H9 (cell line): ENCODE data around the gene PALM3. TPM values are rescaled to one million over a fixed set of nuclear protein-coding genes. Genes with fewer than 3 reads are reported as not detected.

ENCODE experiments used
- DNase-seq: peaks from one replicate; pipeline ENCODE4 v3.0.0-alpha.2; 2017
- H2AFZ ChIP-seq: one replicate; pipeline ENCODE4 v1.6.1; 2013; ENCODE audit warnings: mild to moderate bottlenecking, low read length, control low read depth, moderate library complexity
- H2AK5ac ChIP-seq: 2 replicates; pipeline ENCODE4 v1.6.1; 2013; ENCODE audit warnings: low read length, control low read depth, mixed read lengths; ENCODE audit not compliant: insufficient read length
- H2BK120ac ChIP-seq: one replicate; pipeline ENCODE4 v1.6.1; 2013; ENCODE audit warnings: low read depth, mild to moderate bottlenecking, low read length, control low read depth, inconsistent platforms; ENCODE audit not compliant: poor library complexity, severe bottlenecking
- H2BK12ac ChIP-seq: 2 replicates; pipeline ENCODE4 v1.6.1; 2013; ENCODE audit warnings: low read length, control low read depth, mixed read lengths, low read depth; ENCODE audit not compliant: insufficient read length
- H2BK15ac ChIP-seq: 2 replicates; pipeline ENCODE4 v1.6.1; 2013; ENCODE audit warnings: low read depth, low read length, control low read depth
- H2BK20ac ChIP-seq: one replicate; pipeline ENCODE4 v1.6.1; 2013; ENCODE audit warnings: low read depth, mild to moderate bottlenecking, low read length, control low read depth, inconsistent platforms; ENCODE audit not compliant: poor library complexity, severe bottlenecking
- H2BK5ac ChIP-seq: 2 replicates; pipeline ENCODE4 v1.6.1; 2013; ENCODE audit warnings: low read length, control low read depth, mixed read lengths; ENCODE audit not compliant: insufficient read length
- H3K14ac ChIP-seq: 2 replicates; pipeline ENCODE4 v1.6.1; 2013; ENCODE audit warnings: low read length, control low read depth; ENCODE audit not compliant: insufficient read depth
- H3K18ac ChIP-seq: 2 replicates; pipeline ENCODE4 v1.6.1; 2013; ENCODE audit warnings: low read depth, mild to moderate bottlenecking, mixed read lengths, low read length, control low read depth; ENCODE audit not compliant: insufficient read length
- H3K23ac ChIP-seq: 2 replicates; pipeline ENCODE4 v1.6.1; 2013; ENCODE audit warnings: low read length, control low read depth, mixed read lengths, low read depth; ENCODE audit not compliant: insufficient read length
- H3K23me2 ChIP-seq: 2 replicates; pipeline ENCODE4 v1.6.1; 2013; ENCODE audit warnings: low read depth, mild to moderate bottlenecking, mixed read lengths, low read length, control low read depth; ENCODE audit not compliant: insufficient read length, poor library complexity, severe bottlenecking
- H3K27ac ChIP-seq: 2 replicates; pipeline ENCODE4 v1.5.1; 2013; ENCODE audit warnings: low read length, control low read depth, mixed read lengths, low read depth; ENCODE audit not compliant: insufficient read length
- H3K27me3 ChIP-seq: 2 replicates; pipeline ENCODE4 v1.6.1; 2013; ENCODE audit warnings: low read length, control low read depth, inconsistent platforms; ENCODE audit not compliant: insufficient read depth
- H3K4ac ChIP-seq: 2 replicates; pipeline ENCODE4 v1.6.1; 2013; ENCODE audit warnings: low read depth, mild to moderate bottlenecking, control low read depth, inconsistent platforms, low read length, moderate library complexity
- H3K4me1 ChIP-seq: 2 replicates; pipeline ENCODE4 v1.6.1; 2013; ENCODE audit warnings: low read length, control low read depth, inconsistent platforms; ENCODE audit not compliant: insufficient read depth
- H3K4me2 ChIP-seq: 2 replicates; pipeline ENCODE4 v1.6.1; 2013; ENCODE audit warnings: low read length, control low read depth, mixed read lengths; ENCODE audit not compliant: insufficient read length, insufficient read depth
- H3K56ac ChIP-seq: 2 replicates; pipeline ENCODE4 v1.6.1; 2013; ENCODE audit warnings: low read depth, mild to moderate bottlenecking, mixed read lengths, low read length, control low read depth; ENCODE audit not compliant: insufficient read length
- H3K79me1 ChIP-seq: 2 replicates; pipeline ENCODE4 v1.6.1; 2013; ENCODE audit warnings: low read depth, mild to moderate bottlenecking, moderate library complexity, low read length, control low read depth, inconsistent platforms; ENCODE audit not compliant: insufficient read depth, poor library complexity, severe bottlenecking
- H3K79me2 ChIP-seq: 2 replicates; pipeline ENCODE4 v1.6.1; 2013; ENCODE audit warnings: low read length, control low read depth, inconsistent platforms; ENCODE audit not compliant: insufficient read depth
- H3K9ac ChIP-seq: 2 replicates; pipeline ENCODE4 v1.6.1; 2013; ENCODE audit warnings: low read length, control low read depth, mixed read lengths; ENCODE audit not compliant: insufficient read length; ENCODE audit errors: extremely low read depth
- H3K9me3 ChIP-seq: one replicate; pipeline ENCODE4 v1.6.1; 2013; ENCODE audit warnings: low read depth, low read length, inconsistent platforms; ENCODE audit not compliant: control insufficient read depth
- H3T11ph ChIP-seq: one replicate; pipeline ENCODE4 v1.6.1; 2013; ENCODE audit warnings: mild to moderate bottlenecking, low read length, control low read depth, inconsistent platforms
- H4K20me1 ChIP-seq: one replicate; pipeline ENCODE4 v1.6.1; 2013; ENCODE audit not compliant: control insufficient read depth, insufficient read length, insufficient read depth
- H4K5ac ChIP-seq: 2 replicates; pipeline ENCODE4 v1.6.1; 2013; ENCODE audit warnings: low read depth, mild to moderate bottlenecking, mixed read lengths, low read length, control low read depth; ENCODE audit not compliant: insufficient read length
- H4K8ac ChIP-seq: replicated peaks from 2 replicates; pipeline ENCODE4 v1.6.1; 2013; ENCODE audit warnings: low read length, control low read depth, mixed read lengths, low read depth; ENCODE audit not compliant: insufficient read length
- H4K91ac ChIP-seq: 2 replicates; pipeline ENCODE4 v1.6.1; 2013; ENCODE audit warnings: low read depth, mild to moderate bottlenecking, moderate library complexity, mixed read lengths, low read length, control low read depth; ENCODE audit not compliant: insufficient read length
- H3K27ac Mint-ChIP-seq, 3 experiments: 2 replicates in 2 of 3; 3 replicates in 1 of 3; pipeline ENCODE4 v1.8.0; 2020 to 2021; ENCODE audit warnings: mixed read lengths in 3 of 3, mild to moderate bottlenecking in 1 of 3, moderate library complexity in 1 of 3
- H3K27me3 Mint-ChIP-seq: 2 replicates; pipeline ENCODE4 v1.8.0; 2021; ENCODE audit warnings: low read depth, mild to moderate bottlenecking, moderate library complexity, mixed read lengths
- H3K36me3 Mint-ChIP-seq, 3 experiments: 2 replicates in 2 of 3; 3 replicates in 1 of 3; pipeline ENCODE4 v1.8.0; 2020 to 2021; ENCODE audit warnings: low read depth in 3 of 3, mixed read lengths in 3 of 3; ENCODE audit not compliant: insufficient read depth in 1 of 3
- H3K4me1 Mint-ChIP-seq, 2 experiments: 2 replicates each; pipeline ENCODE4 v1.8.0; 2020; ENCODE audit warnings: mixed read lengths in 2 of 2
- H3K4me3 Mint-ChIP-seq, 2 experiments: 2 replicates in 1 of 2; 3 replicates in 1 of 2; pipeline ENCODE4 v1.8.0; 2020 to 2021; ENCODE audit warnings: mild to moderate bottlenecking in 2 of 2, mixed read lengths in 2 of 2, moderate library complexity in 1 of 2
- H3K9me3 Mint-ChIP-seq, 2 experiments: 2 replicates in 1 of 2; 3 replicates in 1 of 2; pipeline ENCODE4 v1.8.0; 2020; ENCODE audit warnings: mild to moderate bottlenecking in 2 of 2, mixed read lengths in 2 of 2, moderate library complexity in 1 of 2
- CTCF ChIP-seq: fragments of 200-600 bp; sonication (generic); conservative IDR thresholded peaks from 3 replicates; pipeline ENCODE4 v1.8.0; 2021; ENCODE audit warnings: antibody characterized with exemption, mild to moderate bottlenecking
- WGBS: extraction: QIAGEN DNeasy Blood & Tissue Kit; methylation state at CpG from one replicate; pipeline ENCODE4 v1.1.7; 2013; ENCODE audit warnings: missing lambda C conversion rate, low lambda C conversion rate, mixed read lengths; ENCODE audit not compliant: insufficient read length; ENCODE audit errors: extremely low coverage; 5-methylcytosine and 5-hydroxymethylcytosine counted together
- total RNA-seq: library from RNA; stranded (reverse); gene quantifications from 2 replicates; pipeline ENCODE4 v1.2.1, GENCODE V29; 2021

The PALM3 gene
- total RNA-seq, 1 experiment from 2014 or later: 11.5 TPM

- Histone ChIP-seq H3K79me2 (no peaks in the 10 kb centered on the region), H2BK20ac (no peak overlapping the region), H3K27me3 (no peaks in the 10 kb centered on the region), H2BK12ac (no peak overlapping the region), H2BK15ac (no peak overlapping the region), H4K5ac (no peak overlapping the region), H3K9me3 (no peaks in the 10 kb centered on the region), H4K91ac (no peak overlapping the region), H3K79me1 (no peaks in the 10 kb centered on the region), H3K4me2 (no peak overlapping the region), H2BK5ac (no peak overlapping the region), H3K9ac (no peak overlapping the region), H2AK5ac (no peak overlapping the region), H3K4ac (no peak overlapping the region), H3K18ac (no peak overlapping the region), H3K23ac (no peak overlapping the region), H3T11ph (no peak overlapping the region), H3K56ac (no peak overlapping the region), H3K4me1 (no peaks in the 10 kb centered on the region), H3K14ac (no peak overlapping the region), H4K20me1 (no peaks in the 10 kb centered on the region), H2AFZ (no peak overlapping the region), H4K8ac (no peak overlapping the region), H3K23me2 (no peaks in the 10 kb centered on the region), H2BK120ac (no peak overlapping the region), H3K27ac (no peak overlapping the region)
- Mint-ChIP-seq H3K4me3 (no peak overlapping the region), H3K36me3 (peaks cover 21 to 37% (median 25%) of the 10 kb centered on the region in 3 experiments), H3K27me3 (peaks cover 2% of the 10 kb centered on the region), H3K9me3 (peaks cover 3 to 7% of the 10 kb centered on the region in 2 experiments; a peak in 3 of 5 replicates), H3K27ac (no peak overlapping the region), H3K4me1 (no peaks in the 10 kb centered on the region)
- no peak for DNase-seq
- no peak for TF ChIP-seq CTCF
- WGBS: no CpG with 5 or more reads among the region's 4 CpGs
Observed at GRCh38 chr19:14050512-14050911, 11.4 kb downstream of the PALM3 start.
